ENCODE results near the gene IDH3A. TPM values are rescaled to one million over a fixed set of nuclear protein-coding genes. Genes with fewer than 3 reads are reported as not detected.

IDH3A gene
- total and polyA plus RNA-seq, 3 donors from 2014 or later, result 88.9 to 120 (median 119) TPM

DNA sequence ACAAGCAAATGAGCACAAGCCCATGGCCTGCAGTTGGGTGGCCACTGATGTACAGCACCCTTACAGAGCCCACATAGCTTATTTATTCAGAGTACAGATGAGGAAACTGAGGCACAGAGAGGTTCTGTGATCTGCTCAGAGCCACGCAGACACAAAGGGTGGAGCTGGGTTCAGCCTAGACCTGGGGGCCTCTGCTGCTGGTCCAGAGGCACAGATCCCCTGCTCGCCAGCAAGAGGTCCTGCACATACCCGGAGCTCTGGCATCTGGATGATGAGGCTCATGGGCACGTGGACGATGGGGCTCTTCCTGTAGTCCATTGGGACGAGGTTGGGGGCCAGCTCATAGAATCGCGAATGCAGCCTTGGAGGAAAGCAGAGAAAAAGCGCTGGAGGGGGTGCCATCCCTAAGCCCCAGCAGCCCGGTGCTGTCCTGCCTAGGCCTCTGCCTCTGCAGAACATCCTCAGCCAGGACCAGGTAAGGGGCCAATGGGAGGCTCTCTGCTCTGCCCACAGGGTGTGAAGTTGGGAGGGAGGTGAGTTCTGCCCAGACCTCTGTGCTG is 38.2 kb upstream of the IDH3A start:
- 93% methylated on average over 10 of the region's 10 CpGs for WGBS, 2 donors
- H3K36me3 ChIP-seq (ENCODE audit: low read depth, missing control alignments), result no peaks in the 10 kb centered on the region
- no peaks in the 10 kb centered on the region for H3K9me3 ChIP-seq
- H3K4me3 ChIP-seq, result no peak overlapping the region
- no peaks in the 10 kb centered on the region for H3K4me1 ChIP-seq
- H3K27ac ChIP-seq, result no peak overlapping the region
- TF ChIP-seq POLR2A (IDR thresholded peaks at IDR 0.05), result no peak
- TF ChIP-seq, protein P1, sequence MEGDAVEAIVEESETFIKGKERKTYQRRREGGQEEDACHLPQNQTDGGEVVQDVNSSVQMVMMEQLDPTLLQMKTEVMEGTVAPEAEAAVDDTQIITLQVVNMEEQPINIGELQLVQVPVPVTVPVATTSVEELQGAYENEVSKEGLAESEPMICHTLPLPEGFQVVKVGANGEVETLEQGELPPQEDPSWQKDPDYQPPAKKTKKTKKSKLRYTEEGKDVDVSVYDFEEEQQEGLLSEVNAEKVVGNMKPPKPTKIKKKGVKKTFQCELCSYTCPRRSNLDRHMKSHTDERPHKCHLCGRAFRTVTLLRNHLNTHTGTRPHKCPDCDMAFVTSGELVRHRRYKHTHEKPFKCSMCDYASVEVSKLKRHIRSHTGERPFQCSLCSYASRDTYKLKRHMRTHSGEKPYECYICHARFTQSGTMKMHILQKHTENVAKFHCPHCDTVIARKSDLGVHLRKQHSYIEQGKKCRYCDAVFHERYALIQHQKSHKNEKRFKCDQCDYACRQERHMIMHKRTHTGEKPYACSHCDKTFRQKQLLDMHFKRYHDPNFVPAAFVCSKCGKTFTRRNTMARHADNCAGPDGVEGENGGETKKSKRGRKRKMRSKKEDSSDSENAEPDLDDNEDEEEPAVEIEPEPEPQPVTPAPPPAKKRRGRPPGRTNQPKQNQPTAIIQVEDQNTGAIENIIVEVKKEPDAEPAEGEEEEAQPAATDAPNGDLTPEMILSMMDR (IDR thresholded peaks at IDR 0.05), result no peak
- no peaks in the 10 kb centered on the region for H3K27me3 ChIP-seq
- intact Hi-C loops (cut with DNase I; ENCODE audit: low total_unique reads), result loop anchor here (5.0 kb wide), 1 partner anchor 131 kb away; no protein-coding TSS in a partner anchor
- no peak for DNase-seq

GRCh38 chr15:78111788-78112187 is 37.4 kb upstream of the IDH3A start:
- H3K4me1 ChIP-seq, result no peaks in the 10 kb centered on the region
- no peak for TF ChIP-seq POLR2A (IDR thresholded peaks at IDR 0.05)
- TF ChIP-seq, protein P1 (IDR thresholded peaks at IDR 0.05), result no peak
- DNase-seq, result no peak
- H3K9me3 ChIP-seq, result no peaks in the 10 kb centered on the region
- H3K27me3 ChIP-seq, result no peaks in the 10 kb centered on the region
- H3K36me3 ChIP-seq (ENCODE audit: low read depth, missing control alignments), result no peaks in the 10 kb centered on the region
- no peak overlapping the region for H3K27ac ChIP-seq
- intact Hi-C loops (cut with DNase I; ENCODE audit: low total_unique reads), result loop anchor here (5.0 kb wide), 1 partner anchor 131 kb away; no protein-coding TSS in a partner anchor
- H3K4me3 ChIP-seq, result no peak overlapping the region
- 89 to 97% methylated on average over 3 of the region's 3 CpGs for WGBS, 2 donors

DNA sequence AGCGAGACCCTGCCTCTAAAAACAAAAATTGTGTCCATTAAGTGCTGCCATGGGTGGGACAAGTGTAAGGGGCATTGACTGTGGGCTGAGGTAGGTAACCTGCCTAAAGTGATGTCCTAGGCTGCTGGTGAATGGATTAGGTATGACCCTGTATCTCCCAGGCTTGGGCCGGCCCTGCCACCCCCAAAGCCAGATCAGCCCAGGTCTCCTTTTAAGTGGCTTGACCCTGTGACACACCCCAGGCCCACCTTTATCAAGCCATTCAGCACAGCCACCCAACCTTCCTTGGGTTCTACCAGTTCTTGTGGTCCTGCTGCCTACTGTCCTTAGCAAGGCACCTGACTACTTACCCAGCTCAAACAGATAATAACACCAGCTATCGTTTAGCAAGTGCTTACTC is 36.6 kb upstream of the IDH3A start:
- TF ChIP-seq, protein P1 (IDR thresholded peaks at IDR 0.05), result no peak
- TF ChIP-seq POLR2A (IDR thresholded peaks at IDR 0.05), result no peak
- H3K27ac ChIP-seq, result no peak overlapping the region
- WGBS, 2 donors, result 74 to 90% methylated on average over 2 to 3 of the region's 3 CpGs
- H3K36me3 ChIP-seq (ENCODE audit: low read depth, missing control alignments), result no peaks in the 10 kb centered on the region
- intact Hi-C loops (cut with DNase I; ENCODE audit: low total_unique reads), result loop anchor here (5.0 kb wide), 1 partner anchor 130 kb away; no protein-coding TSS in a partner anchor
- H3K27me3 ChIP-seq, result no peaks in the 10 kb centered on the region
- no peak for DNase-seq
- no peaks in the 10 kb centered on the region for H3K9me3 ChIP-seq
- no peaks in the 10 kb centered on the region for H3K4me1 ChIP-seq
- H3K4me3 ChIP-seq, result no peak overlapping the region

GRCh38 chr15:78120523-78120922 is 28.6 kb upstream of the IDH3A start:
- Histone ChIP-seq H3K4me1 (no peaks in the 10 kb centered on the region), H3K9me3 (no peaks in the 10 kb centered on the region), H3K36me3 (ENCODE audit: low read depth, missing control alignments) (no peaks in the 10 kb centered on the region), H3K4me3 (no peak overlapping the region), H3K27ac (no peak overlapping the region), H3K27me3 (no peaks in the 10 kb centered on the region)
- 79 to 85% methylated on average over 4 to 5 of the region's 5 CpGs for WGBS, 2 donors
- TF ChIP-seq, protein P1 (IDR thresholded peaks at IDR 0.05), result no peak
- TF ChIP-seq POLR2A (IDR thresholded peaks at IDR 0.05), result no peak
- DNase-seq, result no peak
- intact Hi-C loops (cut with DNase I; ENCODE audit: low total_unique reads), result no loop called here

DNA sequence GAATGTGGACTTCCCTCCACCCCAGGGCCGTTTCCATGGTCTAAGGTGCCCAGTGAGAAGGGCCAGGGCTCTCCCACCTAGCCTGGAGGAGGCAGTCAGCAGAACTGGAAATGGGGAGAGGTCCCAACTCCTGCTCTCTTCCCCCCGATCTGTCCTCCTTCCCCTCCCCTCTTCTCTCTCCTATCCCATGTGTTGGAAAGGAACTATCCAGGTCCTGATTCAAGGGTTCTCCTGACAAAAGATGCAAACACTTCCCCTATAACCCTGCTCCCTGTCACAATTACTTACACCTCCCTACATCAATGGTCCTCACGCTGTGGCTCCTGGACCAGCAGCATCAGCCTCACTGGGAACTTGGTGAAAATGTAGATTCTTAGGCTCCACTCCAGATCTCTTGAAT is 23.9 kb upstream of the IDH3A start:
- Histone ChIP-seq H3K9me3 (no peaks in the 10 kb centered on the region), H3K4me3 (no peak overlapping the region), H3K4me1 (no peaks in the 10 kb centered on the region), H3K36me3 (ENCODE audit: low read depth, missing control alignments) (no peaks in the 10 kb centered on the region), H3K27ac (no peak overlapping the region), H3K27me3 (no peaks in the 10 kb centered on the region)
- no peak for DNase-seq
- 87 to 88% methylated on average over 3 of the region's 3 CpGs for WGBS, 2 donors
- no peak for TF ChIP-seq POLR2A (IDR thresholded peaks at IDR 0.05)
- TF ChIP-seq, protein P1 (IDR thresholded peaks at IDR 0.05), result no peak
- intact Hi-C loops (cut with DNase I; ENCODE audit: low total_unique reads), result no loop called here
